Measurements from ENCODE around the gene UMODL1.
"Not testable (repeated sequence)": the region's sequence is repeated elsewhere in the genome, so short reads cannot be mapped to it uniquely, and the experiment has no call there.

The UMODL1 gene

DNA sequence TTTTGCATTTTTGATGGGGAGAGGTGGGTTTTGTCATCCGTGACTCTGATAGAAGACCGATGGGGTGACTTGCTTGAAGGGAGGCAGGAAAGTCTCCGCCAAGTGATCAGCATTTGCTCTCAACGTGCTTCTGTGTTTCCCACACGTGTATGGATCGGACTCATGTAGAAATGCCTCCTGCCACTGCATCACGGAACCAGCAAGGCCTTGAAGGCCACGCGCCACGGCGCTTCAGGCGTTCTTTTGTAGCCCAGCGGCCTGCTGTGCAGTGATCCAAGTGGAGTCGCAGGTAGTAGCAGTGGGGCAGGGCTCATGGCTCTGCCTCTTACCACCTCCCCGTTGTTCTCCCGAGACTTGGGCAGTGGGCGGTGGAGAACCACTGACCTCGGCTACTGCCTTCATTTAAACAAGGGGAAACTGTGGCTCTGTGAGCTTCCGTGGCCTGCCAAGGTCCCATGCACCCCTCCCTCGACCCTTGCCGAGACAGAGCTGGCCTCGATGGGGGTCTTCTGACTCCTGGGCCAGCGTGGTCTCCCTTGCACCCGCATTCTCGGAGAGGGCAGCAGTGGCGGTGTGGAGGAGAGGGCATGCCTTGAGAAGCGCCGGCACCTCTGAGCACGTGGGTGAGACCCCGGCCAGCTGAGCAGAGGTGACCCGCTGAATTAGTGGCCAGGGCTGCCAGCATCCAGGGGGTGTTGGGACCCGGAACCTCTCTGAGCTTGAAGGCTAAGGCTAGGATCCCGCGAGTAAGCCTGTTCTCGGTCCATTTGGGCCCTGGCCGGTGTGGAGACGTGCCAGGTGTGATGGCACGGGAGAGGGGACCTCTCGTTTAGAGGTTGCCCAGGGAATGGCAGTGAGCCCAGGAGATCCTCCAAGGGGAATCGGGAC, 101.7 kb downstream of the UMODL1 start:
- TF ChIP-seq, protein P1, sequence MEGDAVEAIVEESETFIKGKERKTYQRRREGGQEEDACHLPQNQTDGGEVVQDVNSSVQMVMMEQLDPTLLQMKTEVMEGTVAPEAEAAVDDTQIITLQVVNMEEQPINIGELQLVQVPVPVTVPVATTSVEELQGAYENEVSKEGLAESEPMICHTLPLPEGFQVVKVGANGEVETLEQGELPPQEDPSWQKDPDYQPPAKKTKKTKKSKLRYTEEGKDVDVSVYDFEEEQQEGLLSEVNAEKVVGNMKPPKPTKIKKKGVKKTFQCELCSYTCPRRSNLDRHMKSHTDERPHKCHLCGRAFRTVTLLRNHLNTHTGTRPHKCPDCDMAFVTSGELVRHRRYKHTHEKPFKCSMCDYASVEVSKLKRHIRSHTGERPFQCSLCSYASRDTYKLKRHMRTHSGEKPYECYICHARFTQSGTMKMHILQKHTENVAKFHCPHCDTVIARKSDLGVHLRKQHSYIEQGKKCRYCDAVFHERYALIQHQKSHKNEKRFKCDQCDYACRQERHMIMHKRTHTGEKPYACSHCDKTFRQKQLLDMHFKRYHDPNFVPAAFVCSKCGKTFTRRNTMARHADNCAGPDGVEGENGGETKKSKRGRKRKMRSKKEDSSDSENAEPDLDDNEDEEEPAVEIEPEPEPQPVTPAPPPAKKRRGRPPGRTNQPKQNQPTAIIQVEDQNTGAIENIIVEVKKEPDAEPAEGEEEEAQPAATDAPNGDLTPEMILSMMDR (IDR thresholded peaks at IDR 0.05; ENCODE audit: low read depth, low read length): no peak
- H3K4me3 ChIP-seq (ENCODE audit: low read depth, low read length): no peak overlapping the region

GRCh38 chr21:42174173-42174572, 103.1 kb downstream of the UMODL1 start:
- H3K4me3 ChIP-seq (ENCODE audit: low read depth, low read length): no peak overlapping the region
- TF ChIP-seq, protein P1 (IDR thresholded peaks at IDR 0.05; ENCODE audit: low read depth, low read length): no peak

DNA sequence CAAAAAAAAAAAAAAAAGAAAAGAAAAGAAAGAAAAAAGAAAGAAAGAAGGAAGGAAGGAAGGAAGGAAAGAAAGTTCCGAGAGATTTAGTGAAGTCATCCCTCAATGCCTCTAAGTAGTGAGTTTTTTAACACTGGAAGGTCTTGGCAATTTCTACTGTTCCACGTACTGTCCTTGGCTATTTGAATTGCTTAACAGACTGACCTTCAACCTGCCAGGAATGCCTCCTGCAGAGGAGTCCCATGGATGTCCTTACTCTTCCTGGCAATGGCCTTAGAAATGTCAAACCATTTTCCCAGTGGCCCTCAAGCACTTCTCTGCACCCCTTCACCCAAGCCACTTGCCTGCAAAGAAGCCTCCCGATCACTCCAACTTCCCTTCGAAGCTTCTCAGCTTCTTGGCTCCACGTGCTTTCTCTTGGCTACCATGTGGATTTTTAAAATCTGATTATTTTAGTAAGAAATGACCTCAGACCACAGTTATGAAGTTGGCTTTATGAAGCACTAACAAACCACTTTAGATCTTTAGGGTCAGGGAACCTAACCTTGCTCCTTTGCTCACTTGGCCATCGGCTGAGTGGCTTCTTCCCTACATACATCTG, 104.1 kb downstream of the UMODL1 start:
- TF ChIP-seq, protein P1 (IDR thresholded peaks at IDR 0.05; ENCODE audit: low read depth, low read length): no peak
- H3K4me3 ChIP-seq (ENCODE audit: low read depth, low read length): no peak overlapping the region

- TF ChIP-seq, protein P1 (IDR thresholded peaks at IDR 0.05; ENCODE audit: low read depth, low read length): no peak
- H3K4me3 ChIP-seq (ENCODE audit: low read depth, low read length): no peak overlapping the region
Measured at GRCh38 chr21:42176859-42177258, 105.7 kb downstream of the UMODL1 start.

DNA sequence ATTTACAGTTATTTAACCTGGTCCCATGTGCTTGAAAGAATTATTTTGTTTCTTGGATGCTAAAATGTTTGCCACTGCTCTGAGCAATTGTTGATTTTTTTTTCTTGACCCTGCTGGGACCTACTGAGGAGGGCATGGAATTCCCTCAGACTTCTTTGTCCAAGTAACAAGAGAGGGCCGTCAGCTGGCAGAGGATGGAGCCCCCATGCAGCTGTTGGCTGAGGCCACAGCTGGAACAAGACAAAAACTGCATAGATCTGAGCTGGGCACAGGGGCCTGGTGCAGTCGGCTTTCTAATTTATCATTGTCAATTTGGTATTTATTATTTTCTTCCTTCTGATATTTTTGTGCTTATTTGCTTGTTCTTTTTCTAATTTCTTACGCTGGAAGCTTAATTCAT, 108.2 kb downstream of the UMODL1 start:
- TF ChIP-seq, protein P1 (IDR thresholded peaks at IDR 0.05; ENCODE audit: low read depth, low read length): no peak
- no peak overlapping the region for H3K4me3 ChIP-seq (ENCODE audit: low read depth, low read length)

GRCh38 chr21:42180001-42180400, 108.9 kb downstream of the UMODL1 start:
- not testable (repeated sequence) for H3K4me3 ChIP-seq (ENCODE audit: low read depth, low read length)

DNA sequence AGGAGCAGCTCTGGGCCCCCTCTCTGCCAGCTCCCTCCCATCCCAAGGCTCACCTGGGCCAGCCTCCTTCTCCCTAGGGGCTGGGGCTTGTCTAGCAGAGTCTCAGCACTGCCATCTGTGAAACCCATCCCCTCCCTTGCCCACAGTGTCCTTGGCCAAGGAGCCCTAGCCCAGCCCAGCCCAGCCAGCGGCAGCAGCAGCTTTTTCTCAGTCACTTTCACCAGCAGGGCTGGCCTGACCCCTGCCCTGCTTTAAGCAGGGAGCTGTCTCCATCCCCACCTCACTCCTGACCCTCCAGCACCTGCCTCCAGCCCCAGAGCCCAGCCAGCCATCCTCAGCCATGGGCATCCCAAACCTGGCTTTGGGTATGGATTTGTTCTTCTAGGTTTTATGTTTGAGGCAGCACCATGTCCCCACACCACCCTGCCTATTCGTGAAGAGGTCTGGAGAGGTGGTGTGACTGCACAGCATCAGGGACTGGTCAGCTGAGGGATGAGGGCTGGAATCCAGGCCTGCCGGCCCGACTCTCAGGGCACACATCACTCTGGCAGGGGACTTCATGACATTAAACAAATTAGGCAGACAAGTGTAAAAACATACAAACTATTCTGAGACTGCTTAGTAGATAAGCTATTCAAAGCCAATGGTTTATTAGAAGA, 111.7 kb downstream of the UMODL1 start:
- no peak overlapping the region for H3K4me3 ChIP-seq (ENCODE audit: low read depth, low read length)
- TF ChIP-seq, protein P1 (IDR thresholded peaks at IDR 0.05; ENCODE audit: low read depth, low read length): no peak
